ENCODE data around the gene CDKAL1.

DNA sequence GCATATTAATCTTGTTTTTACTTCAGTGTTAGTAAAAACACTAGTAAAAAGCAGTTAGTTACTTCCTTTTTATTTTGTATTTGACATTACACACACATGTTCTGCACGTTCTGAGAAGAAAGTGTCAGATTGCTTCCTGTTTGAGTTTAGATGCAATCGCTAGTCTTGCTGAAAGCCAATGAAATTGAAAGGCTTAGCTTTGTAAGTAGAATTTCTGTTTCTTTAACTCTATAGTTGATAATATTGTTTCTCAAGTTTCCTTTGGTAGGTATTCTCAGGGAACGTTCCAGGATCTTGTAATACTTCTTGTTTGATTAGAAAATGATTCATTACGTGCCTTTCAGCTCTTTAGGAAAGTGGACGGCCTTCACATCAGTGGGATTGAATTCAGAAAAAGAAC is 55.0 kb downstream of the CDKAL1 start:
- TF ChIP-seq, protein P1, sequence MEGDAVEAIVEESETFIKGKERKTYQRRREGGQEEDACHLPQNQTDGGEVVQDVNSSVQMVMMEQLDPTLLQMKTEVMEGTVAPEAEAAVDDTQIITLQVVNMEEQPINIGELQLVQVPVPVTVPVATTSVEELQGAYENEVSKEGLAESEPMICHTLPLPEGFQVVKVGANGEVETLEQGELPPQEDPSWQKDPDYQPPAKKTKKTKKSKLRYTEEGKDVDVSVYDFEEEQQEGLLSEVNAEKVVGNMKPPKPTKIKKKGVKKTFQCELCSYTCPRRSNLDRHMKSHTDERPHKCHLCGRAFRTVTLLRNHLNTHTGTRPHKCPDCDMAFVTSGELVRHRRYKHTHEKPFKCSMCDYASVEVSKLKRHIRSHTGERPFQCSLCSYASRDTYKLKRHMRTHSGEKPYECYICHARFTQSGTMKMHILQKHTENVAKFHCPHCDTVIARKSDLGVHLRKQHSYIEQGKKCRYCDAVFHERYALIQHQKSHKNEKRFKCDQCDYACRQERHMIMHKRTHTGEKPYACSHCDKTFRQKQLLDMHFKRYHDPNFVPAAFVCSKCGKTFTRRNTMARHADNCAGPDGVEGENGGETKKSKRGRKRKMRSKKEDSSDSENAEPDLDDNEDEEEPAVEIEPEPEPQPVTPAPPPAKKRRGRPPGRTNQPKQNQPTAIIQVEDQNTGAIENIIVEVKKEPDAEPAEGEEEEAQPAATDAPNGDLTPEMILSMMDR (IDR thresholded peaks at IDR 0.05; ENCODE audit: low read depth, low read length, missing input control) = no peak
- TF ChIP-seq SP1 (IDR thresholded peaks at IDR 0.05) (no peak), TAF1 (conservative IDR thresholded peaks at IDR 0.05) (no peak), RXRA (IDR thresholded peaks at IDR 0.05) (no peak), GABPA (IDR thresholded peaks at IDR 0.05 in 1 of 2, conservative IDR thresholded peaks at IDR 0.05 in 1 of 2) (no peak), NR2F2 (IDR thresholded peaks at IDR 0.05) (no peak)
- TF ChIP-seq, protein P2, sequence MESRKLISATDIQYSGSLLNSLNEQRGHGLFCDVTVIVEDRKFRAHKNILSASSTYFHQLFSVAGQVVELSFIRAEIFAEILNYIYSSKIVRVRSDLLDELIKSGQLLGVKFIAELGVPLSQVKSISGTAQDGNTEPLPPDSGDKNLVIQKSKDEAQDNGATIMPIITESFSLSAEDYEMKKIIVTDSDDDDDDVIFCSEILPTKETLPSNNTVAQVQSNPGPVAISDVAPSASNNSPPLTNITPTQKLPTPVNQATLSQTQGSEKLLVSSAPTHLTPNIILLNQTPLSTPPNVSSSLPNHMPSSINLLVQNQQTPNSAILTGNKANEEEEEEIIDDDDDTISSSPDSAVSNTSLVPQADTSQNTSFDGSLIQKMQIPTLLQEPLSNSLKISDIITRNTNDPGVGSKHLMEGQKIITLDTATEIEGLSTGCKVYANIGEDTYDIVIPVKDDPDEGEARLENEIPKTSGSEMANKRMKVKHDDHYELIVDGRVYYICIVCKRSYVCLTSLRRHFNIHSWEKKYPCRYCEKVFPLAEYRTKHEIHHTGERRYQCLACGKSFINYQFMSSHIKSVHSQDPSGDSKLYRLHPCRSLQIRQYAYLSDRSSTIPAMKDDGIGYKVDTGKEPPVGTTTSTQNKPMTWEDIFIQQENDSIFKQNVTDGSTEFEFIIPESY (IDR thresholded peaks at IDR 0.05) = no peak
- TF ChIP-seq, protein P3, sequence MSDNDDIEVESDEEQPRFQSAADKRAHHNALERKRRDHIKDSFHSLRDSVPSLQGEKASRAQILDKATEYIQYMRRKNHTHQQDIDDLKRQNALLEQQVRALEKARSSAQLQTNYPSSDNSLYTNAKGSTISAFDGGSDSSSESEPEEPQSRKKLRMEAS (IDR thresholded peaks at IDR 0.05) = no peak

All from liver (tissue), 3 donors.